ENCODE data around the gene OR10P1.

DNA sequence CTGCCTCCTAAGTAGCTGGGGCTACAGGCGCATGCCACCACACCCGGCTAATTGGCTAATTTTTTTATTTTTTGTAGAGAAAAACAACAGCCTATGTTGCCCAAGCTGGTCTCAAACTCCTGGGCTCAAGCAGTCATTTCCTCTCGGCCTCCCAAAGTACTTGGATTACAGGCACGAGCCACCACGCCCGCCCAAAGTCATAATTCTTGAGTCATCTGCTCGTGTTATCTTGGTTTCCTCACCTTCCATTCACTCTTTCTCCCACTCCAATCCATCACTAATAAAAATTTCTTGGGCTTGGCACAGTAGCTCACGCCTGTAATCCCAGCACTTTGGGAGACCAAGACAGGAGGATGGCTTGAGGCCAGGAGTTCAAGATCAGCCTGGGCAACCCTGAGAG is 39.0 kb downstream of the OR10P1 start:
- TF ChIP-seq POLR2AphosphoS5 (IDR thresholded peaks at IDR 0.05) (no peak), POLR2A (IDR thresholded peaks at IDR 0.05) (no peak), EP300 (IDR thresholded peaks at IDR 0.05) (no peak)
- TF ChIP-seq, protein P1, sequence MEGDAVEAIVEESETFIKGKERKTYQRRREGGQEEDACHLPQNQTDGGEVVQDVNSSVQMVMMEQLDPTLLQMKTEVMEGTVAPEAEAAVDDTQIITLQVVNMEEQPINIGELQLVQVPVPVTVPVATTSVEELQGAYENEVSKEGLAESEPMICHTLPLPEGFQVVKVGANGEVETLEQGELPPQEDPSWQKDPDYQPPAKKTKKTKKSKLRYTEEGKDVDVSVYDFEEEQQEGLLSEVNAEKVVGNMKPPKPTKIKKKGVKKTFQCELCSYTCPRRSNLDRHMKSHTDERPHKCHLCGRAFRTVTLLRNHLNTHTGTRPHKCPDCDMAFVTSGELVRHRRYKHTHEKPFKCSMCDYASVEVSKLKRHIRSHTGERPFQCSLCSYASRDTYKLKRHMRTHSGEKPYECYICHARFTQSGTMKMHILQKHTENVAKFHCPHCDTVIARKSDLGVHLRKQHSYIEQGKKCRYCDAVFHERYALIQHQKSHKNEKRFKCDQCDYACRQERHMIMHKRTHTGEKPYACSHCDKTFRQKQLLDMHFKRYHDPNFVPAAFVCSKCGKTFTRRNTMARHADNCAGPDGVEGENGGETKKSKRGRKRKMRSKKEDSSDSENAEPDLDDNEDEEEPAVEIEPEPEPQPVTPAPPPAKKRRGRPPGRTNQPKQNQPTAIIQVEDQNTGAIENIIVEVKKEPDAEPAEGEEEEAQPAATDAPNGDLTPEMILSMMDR (IDR thresholded peaks at IDR 0.05), result no peak
